HepG2 (cell line): ENCODE measurements around the gene RITA1. TPM values are rescaled to one million over a fixed set of nuclear protein-coding genes. Genes with fewer than 3 reads are reported as not detected.
A peak's percentile ranks its signal among the peaks of the same experiment; 100 is the strongest.

Source experiments
- ATF2 ChIP-seq: sonication (generic); formaldehyde crosslinking; IDR thresholded peaks from 2 replicates; pipeline ENCODE4 v1.4.0; 2020; ENCODE audit warnings: missing genetic modification reagents
- BCL6 ChIP-seq: IDR thresholded peaks from 2 replicates; pipeline ENCODE4 v1.6.1; 2016; ENCODE audit warnings: missing genetic modification reagents, missing compliant biosample characterization
- FOXK1 ChIP-seq: sonication (generic); formaldehyde crosslinking; IDR thresholded peaks from 2 replicates; pipeline ENCODE4 v1.4.0; 2020; ENCODE audit warnings: low read depth, missing genetic modification reagents, borderline replicate concordance
- HMG20B ChIP-seq: conservative IDR thresholded peaks from 2 replicates; pipeline ENCODE4 v1.6.1; 2016; ENCODE audit warnings: missing genetic modification reagents, missing compliant biosample characterization
- ISL2 ChIP-seq: sonication (generic); formaldehyde crosslinking; IDR thresholded peaks from 2 replicates; pipeline ENCODE4 v1.5.0; 2020; ENCODE audit warnings: missing genetic modification reagents
- JARID2 ChIP-seq: sonication (generic); formaldehyde crosslinking; IDR thresholded peaks from 2 replicates; pipeline ENCODE4 v1.8.1; 2023; ENCODE audit warnings: missing genetic modification reagents, inconsistent platforms; ENCODE audit not compliant: insufficient replicate concordance
- MAFG ChIP-seq: sonication (generic); formaldehyde crosslinking; IDR thresholded peaks from 2 replicates; pipeline ENCODE4 v1.5.1; 2020; ENCODE audit warnings: mild to moderate bottlenecking, missing genetic modification reagents
- MYC ChIP-seq: sonication (generic); formaldehyde crosslinking; IDR thresholded peaks from 2 replicates; pipeline ENCODE4 v1.9.0; 2021; ENCODE audit warnings: missing genetic modification reagents, borderline replicate concordance
- NCOA2 ChIP-seq: sonication (generic); formaldehyde crosslinking; IDR thresholded peaks from 2 replicates; pipeline ENCODE4 v1.8.0; 2022; ENCODE audit warnings: inconsistent platforms
- PATZ1 ChIP-seq: sonication (generic); formaldehyde crosslinking; IDR thresholded peaks from 2 replicates; pipeline ENCODE4 v1.4.0; 2020; ENCODE audit warnings: missing genetic modification reagents
- TEAD3 ChIP-seq: optimal IDR thresholded peaks from 2 replicates; pipeline ENCODE3; 2016; ENCODE audit warnings: borderline replicate concordance
- ZBTB38 ChIP-seq: sonication (generic); formaldehyde crosslinking; IDR thresholded peaks from 2 replicates; pipeline ENCODE4 v1.5.1; 2020; ENCODE audit warnings: mild to moderate bottlenecking, missing genetic modification reagents
- ZMYM4 ChIP-seq: sonication (generic); formaldehyde crosslinking; IDR thresholded peaks from 2 replicates; pipeline ENCODE4 v1.8.1; 2023; ENCODE audit warnings: mild to moderate bottlenecking, missing genetic modification reagents
- ZNF274 ChIP-seq: sonication (generic); formaldehyde crosslinking; IDR thresholded peaks from 2 replicates; pipeline ENCODE4 v1.5.1; 2020; ENCODE audit warnings: mild to moderate bottlenecking, missing genetic modification reagents
- ZNF431 ChIP-seq: sonication (generic); formaldehyde crosslinking; IDR thresholded peaks from 2 replicates; pipeline ENCODE4 v1.9.0; 2022; ENCODE audit warnings: missing genetic modification reagents, low read depth, mild to moderate bottlenecking, borderline replicate concordance
- ZNF441 ChIP-seq: sonication (generic); formaldehyde crosslinking; IDR thresholded peaks from 2 replicates; pipeline ENCODE4 v1.7.0; 2021; ENCODE audit warnings: missing genetic modification reagents, borderline replicate concordance
- ZNF547 ChIP-seq: sonication (generic); formaldehyde crosslinking; IDR thresholded peaks from 2 replicates; pipeline ENCODE4 v1.5.1; 2020; ENCODE audit warnings: mild to moderate bottlenecking, missing genetic modification reagents
- ZNF644 ChIP-seq: IDR thresholded peaks from 2 replicates; pipeline ENCODE4 v1.6.1; 2016; ENCODE audit warnings: low read depth
- ZNF747 ChIP-seq: sonication (generic); formaldehyde crosslinking; IDR thresholded peaks from 2 replicates; pipeline ENCODE4 v1.8.1; 2023; ENCODE audit warnings: missing genetic modification reagents, mild to moderate bottlenecking, borderline replicate concordance
- ZSCAN25 ChIP-seq: sonication (generic); formaldehyde crosslinking; IDR thresholded peaks from 2 replicates; pipeline ENCODE4 v1.8.0; 2022; ENCODE audit warnings: mild to moderate bottlenecking, missing genetic modification reagents
- ZSCAN31 ChIP-seq: sonication (generic); formaldehyde crosslinking; IDR thresholded peaks from 2 replicates; pipeline ENCODE4 v1.5.0; 2020; ENCODE audit warnings: low read depth, mild to moderate bottlenecking, missing genetic modification reagents
- polyA plus RNA-seq, 8 experiments: library from polyadenylated mRNA; depleted of rRNA in 3 of 8; stranded (reverse) in 7 of 8; unstranded in 1 of 8; fragments of >200 nt; fragmentation: Illumina TruSeq in 4 of 8; extraction: Trizol in 4 of 8; gene quantifications; 2 replicates each; pipeline versions ENCODE4 v1.2.1 to v1.2.3, GENCODE V29; 2011 to 2016; ENCODE audit warnings: low read depth in 4 of 8, missing spikeins in 1 of 8, mixed read lengths in 1 of 8; ENCODE audit not compliant: insufficient read depth in 1 of 8
- total RNA-seq, 5 experiments: library from RNA; depleted of rRNA; stranded (reverse); fragments of >200 nt; fragmentation: Illumina TruSeq; extraction: Trizol; gene quantifications; 2 replicates each; pipeline ENCODE4 v1.2.3, GENCODE V29; 2016; ENCODE audit warnings: low read depth in 1 of 5

The RITA1 gene
- total and polyA plus RNA-seq, 2 of the 13 experiments (the other 11 are each of a cell fraction or from before 2014, with no cell fraction given): 12.4 to 28.9 TPM

GRCh38 chr12:113230315-113231234 lies 45.1 kb downstream of the RITA1 start (continued):
- TF ChIP-seq MYC (CRISPR knock-in tag): peak; percentile 39; the same call in 1 of the 2 replicates
- 0 out of 2 replicates have a peak, but pooled peaks have one; percentile 21 for TF ChIP-seq ZNF747 (CRISPR knock-in tag)
- 0 out of 2 replicates have a peak, but pooled peaks have one; percentile 31 for TF ChIP-seq ATF2 (CRISPR knock-in tag)
- TF ChIP-seq ZNF644 (CRISPR knock-in tag): peak; percentile 94
- TF ChIP-seq ZNF431: no peak
- TF ChIP-seq NCOA2 (CRISPR knock-in tag): peak; percentile 62
- 0 out of 2 replicates have a peak, but pooled peaks have one; percentile 26 for TF ChIP-seq ZNF274
- peak; percentile 53; the same call in 1 of the 2 replicates for TF ChIP-seq ZNF441 (CRISPR knock-in tag)
- no peak for TF ChIP-seq JARID2 (CRISPR knock-in tag)
- TF ChIP-seq ZNF547 (CRISPR knock-in tag): no peak
- TF ChIP-seq TEAD3: peak; percentile 92
- TF ChIP-seq FOXK1 (CRISPR knock-in tag): no peak
- peak; percentile 40 for TF ChIP-seq BCL6 (CRISPR knock-in tag)
- TF ChIP-seq ZSCAN31 (CRISPR knock-in tag): 0 out of 2 replicates have a peak, but pooled peaks have one; percentile 50
- peak; percentile 55; the same call in 1 of the 2 replicates for TF ChIP-seq ZBTB38
- no peak for TF ChIP-seq MAFG
- TF ChIP-seq ISL2 (CRISPR knock-in tag): no peak
- TF ChIP-seq PATZ1 (CRISPR knock-in tag): 0 out of 2 replicates have a peak, but pooled peaks have one; percentile 17
- TF ChIP-seq ZMYM4 (CRISPR knock-in tag): peak; percentile 34; the same call in 1 of the 2 replicates
- no peak for TF ChIP-seq ZSCAN25 (CRISPR knock-in tag)
- 0 out of 2 replicates have a peak, but pooled peaks have one; percentile 45 for TF ChIP-seq HMG20B (CRISPR knock-in tag)
